ENCODE measurements around the gene PRND. TPM values are rescaled to one million over a fixed set of nuclear protein-coding genes. Genes with fewer than 3 reads are reported as not detected.
"Not testable (repeated sequence)": the region's sequence is repeated elsewhere in the genome, so short reads cannot be mapped to it uniquely, and the experiment has no call there.

The PRND gene
- total and polyA plus RNA-seq, 2 of the 8 experiments (the other 6 are each of a cell fraction or from before 2014, with no cell fraction given) = 0.09 to 0.11 TPM

DNA sequence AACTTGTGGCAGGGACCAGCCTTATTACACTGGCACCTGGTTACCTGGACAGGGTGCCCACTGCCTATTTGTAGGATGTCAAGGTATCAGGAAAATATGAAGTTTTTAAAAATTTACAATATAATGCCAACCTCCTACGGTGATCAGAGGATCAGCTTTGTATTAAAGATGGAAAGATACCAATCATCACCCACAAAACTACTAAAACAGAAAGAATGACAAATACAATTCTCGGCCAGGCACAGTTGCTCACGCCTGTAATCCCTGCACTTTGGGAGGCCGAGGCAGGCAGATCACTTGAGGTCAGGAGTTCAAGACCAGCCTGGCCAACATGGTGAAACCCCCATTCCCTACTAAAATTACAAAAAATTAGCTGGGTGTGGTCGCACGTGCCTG, 18.4 kb upstream of the PRND start (continued):
- TF ChIP-seq, protein P1, sequence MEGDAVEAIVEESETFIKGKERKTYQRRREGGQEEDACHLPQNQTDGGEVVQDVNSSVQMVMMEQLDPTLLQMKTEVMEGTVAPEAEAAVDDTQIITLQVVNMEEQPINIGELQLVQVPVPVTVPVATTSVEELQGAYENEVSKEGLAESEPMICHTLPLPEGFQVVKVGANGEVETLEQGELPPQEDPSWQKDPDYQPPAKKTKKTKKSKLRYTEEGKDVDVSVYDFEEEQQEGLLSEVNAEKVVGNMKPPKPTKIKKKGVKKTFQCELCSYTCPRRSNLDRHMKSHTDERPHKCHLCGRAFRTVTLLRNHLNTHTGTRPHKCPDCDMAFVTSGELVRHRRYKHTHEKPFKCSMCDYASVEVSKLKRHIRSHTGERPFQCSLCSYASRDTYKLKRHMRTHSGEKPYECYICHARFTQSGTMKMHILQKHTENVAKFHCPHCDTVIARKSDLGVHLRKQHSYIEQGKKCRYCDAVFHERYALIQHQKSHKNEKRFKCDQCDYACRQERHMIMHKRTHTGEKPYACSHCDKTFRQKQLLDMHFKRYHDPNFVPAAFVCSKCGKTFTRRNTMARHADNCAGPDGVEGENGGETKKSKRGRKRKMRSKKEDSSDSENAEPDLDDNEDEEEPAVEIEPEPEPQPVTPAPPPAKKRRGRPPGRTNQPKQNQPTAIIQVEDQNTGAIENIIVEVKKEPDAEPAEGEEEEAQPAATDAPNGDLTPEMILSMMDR (IDR thresholded peaks at IDR 0.05; ENCODE audit: control extremely low read depth in 1 of 3, insufficient read depth in 1 of 3, low read depth in 1 of 3, low read length in 3 of 3) = no peak
- TF ChIP-seq SRF (IDR thresholded peaks at IDR 0.05; ENCODE audit: low read depth, low read length) = no peak

DNA sequence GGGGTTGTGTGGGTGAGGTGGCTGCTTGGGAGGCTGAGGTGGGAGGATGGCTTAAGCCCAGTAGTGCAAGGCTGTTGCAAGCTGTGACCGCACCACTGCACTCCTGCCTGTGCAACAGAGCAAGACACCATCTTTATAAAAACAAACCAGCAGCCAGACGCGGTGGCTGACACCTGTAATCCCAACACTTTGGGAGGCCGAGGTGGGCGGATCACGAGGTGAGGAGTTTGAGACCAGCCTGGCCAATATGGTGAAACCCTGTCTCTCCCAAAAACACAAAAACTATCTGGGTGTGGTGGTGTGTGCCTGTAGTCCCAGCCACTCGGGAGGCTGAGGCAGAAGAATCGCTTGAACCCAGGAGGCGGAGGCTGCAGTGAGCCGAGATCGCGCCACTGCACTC, 14.8 kb upstream of the PRND start:
- POLR2A ChIA-PET (ENCODE audit: partially characterized antibody); H3K4me2 ChIP-seq (ENCODE audit: insufficient read depth in 1 of 2, low read depth in 2 of 2, low read length in 2 of 2); H3K27me3 ChIP-seq (replicated peaks in 1 of 4; ENCODE audit: control insufficient read depth in 3 of 4, extremely low read depth in 1 of 4, insufficient read depth in 3 of 4, low read length in 3 of 4); H3K14ac ChIP-seq (ENCODE audit: insufficient read length); H3K36me3 ChIP-seq (ENCODE audit: control insufficient read depth in 2 of 4, insufficient read depth in 4 of 4, low read length in 3 of 4); H3K9me3 ChIP-seq (ENCODE audit: insufficient read depth in 2 of 2, low read depth in 1 of 2, low read length in 1 of 2); H3K4ac ChIP-seq (replicated peaks; ENCODE audit: insufficient read length, low read depth, low read length); H3K79me2 ChIP-seq (ENCODE audit: control insufficient read depth in 1 of 2, insufficient read depth in 2 of 2, low read length in 2 of 2); H2BK20ac ChIP-seq (ENCODE audit: low read length); H2AK5ac ChIP-seq (ENCODE audit: low read depth, low read length); H2BK12ac ChIP-seq (ENCODE audit: low read depth, low read length); H4K20me1 ChIP-seq (replicated peaks in 1 of 2; ENCODE audit: control insufficient read depth in 1 of 2, insufficient read depth in 2 of 2, low read length in 2 of 2); FAIRE-seq; H3K18ac ChIP-seq (ENCODE audit: extremely low read depth, low read length); H4K8ac ChIP-seq (ENCODE audit: extremely low read depth, insufficient read depth, low read length); H3K79me1 ChIP-seq (ENCODE audit: low read depth, low read length); H3K23ac ChIP-seq (ENCODE audit: insufficient read length); H3K4me3 ChIP-seq (ENCODE audit: extremely low read depth in 1 of 4, insufficient read depth in 2 of 4, low read depth in 3 of 4, low read length in 4 of 4); H2AFZ ChIP-seq (ENCODE audit: low read length); DNase-seq (ENCODE audit: low read depth in 1 of 2, low spot score in 2 of 2); H2BK120ac ChIP-seq (replicated peaks; ENCODE audit: low read depth, low read length); H3K9ac ChIP-seq (replicated peaks in 1 of 4; ENCODE audit: extremely low read depth in 1 of 4, low read depth in 3 of 4, low read length in 3 of 4); H2BK5ac ChIP-seq (ENCODE audit: low read depth, low read length); CTCF ChIA-PET (ENCODE audit: partially characterized antibody); H4K5ac ChIP-seq (ENCODE audit: insufficient read length, low read depth, low read length); H4K91ac ChIP-seq (replicated peaks; ENCODE audit: insufficient read length, low read length); H2BK15ac ChIP-seq (ENCODE audit: low read length); H3K23me2 ChIP-seq (ENCODE audit: low read depth, low read length); H3K27ac ChIP-seq (ENCODE audit: low read depth, low read length); H3K56ac ChIP-seq (replicated peaks; ENCODE audit: insufficient read length, low read depth, low read length): not testable (repeated sequence)
- 90% methylated on average over 8 of the region's 12 CpGs; no CpG with 5 or more reads in 1 of the 2 experiments for WGBS, 2 experiments (ENCODE audit: extremely low coverage in 1 of 2, insufficient coverage in 1 of 2, insufficient read length in 1 of 2, insufficient replicate concordance in 2 of 2, low coverage in 1 of 2, low lambda C conversion rate in 2 of 2, missing lambda C conversion rate in 1 of 2)
- H3K4me1 ChIP-seq (replicated peaks in 1 of 4; ENCODE audit: control insufficient read depth in 3 of 4, insufficient read depth in 4 of 4, low read length in 3 of 4) = peaks cover 3 to 15% (median 9%) of the 10 kb centered on the region in 4 experiments
